AG08395 (cell line): ENCODE measurements around the gene PLLP.
A peak's percentile ranks its signal among the peaks of the same experiment; 100 is the strongest.

Experiments
- DNase-seq: peaks from one replicate; pipeline ENCODE4 v3.0.0; 2012; ENCODE audit warnings: mixed read lengths, low spot score

PLLP gene, protein sequence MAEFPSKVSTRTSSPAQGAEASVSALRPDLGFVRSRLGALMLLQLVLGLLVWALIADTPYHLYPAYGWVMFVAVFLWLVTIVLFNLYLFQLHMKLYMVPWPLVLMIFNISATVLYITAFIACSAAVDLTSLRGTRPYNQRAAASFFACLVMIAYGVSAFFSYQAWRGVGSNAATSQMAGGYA

DNA sequence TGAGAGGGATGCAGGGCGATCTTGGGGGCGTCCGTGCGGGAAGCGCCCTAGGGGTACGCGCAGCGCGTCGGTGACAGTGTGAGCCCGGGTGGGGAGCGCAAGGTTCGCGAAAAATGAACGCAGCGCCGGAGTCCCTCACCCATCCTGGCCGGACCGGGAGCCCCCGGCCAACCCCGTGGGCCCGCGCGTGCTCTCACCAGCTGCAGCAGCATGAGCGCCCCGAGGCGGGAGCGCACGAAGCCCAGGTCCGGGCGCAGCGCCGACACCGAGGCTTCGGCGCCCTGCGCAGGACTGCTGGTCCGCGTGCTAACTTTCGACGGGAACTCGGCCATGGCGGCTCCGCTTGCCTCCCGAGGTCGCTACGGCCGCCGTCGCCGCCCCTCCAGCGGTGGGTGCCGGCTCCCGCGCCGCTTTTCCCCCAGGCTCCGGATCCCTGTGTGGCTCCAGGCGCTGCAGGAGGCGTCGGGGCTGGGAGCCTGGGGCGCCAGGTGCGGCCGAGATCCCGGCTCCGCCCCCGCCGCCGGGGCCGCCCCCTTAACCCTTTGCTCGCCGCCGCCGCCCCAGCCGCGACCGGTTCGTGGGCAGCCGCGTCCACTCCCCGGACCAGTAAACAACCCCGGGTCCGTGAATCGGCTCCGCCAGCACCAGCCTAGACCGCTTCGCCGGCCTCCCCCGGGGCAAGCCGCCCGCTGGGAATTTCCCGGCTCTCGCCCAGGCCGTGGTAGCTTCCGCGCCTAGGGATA lies at the start of gene PLLP:
TSS of gene PLLP (minus strand) at position 464 of the 743 bp plus-strand sequence. CDS start at position 332, 132 bp downstream.
- peak; percentile 41 for DNase-seq

DNA sequence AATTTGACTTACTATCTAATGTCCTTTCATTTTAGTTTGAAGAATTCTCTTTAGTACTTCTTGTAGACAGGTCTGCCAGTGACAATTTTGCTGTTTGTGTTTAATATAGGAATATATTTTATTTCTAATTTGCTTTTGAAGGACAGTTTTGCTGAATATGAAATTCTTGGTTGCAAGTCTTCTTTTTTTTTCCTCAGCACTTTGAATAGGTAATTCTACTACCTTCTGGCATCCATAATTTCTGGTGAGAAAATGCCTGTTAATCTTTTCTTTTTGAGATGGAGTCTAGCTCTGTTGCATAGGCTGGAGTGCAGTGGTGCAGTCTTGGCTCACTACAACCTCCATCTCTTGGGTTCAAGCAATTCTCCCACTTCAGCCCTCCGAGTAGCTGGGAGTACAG lies 48.9 kb upstream of the PLLP start:
- DNase-seq, result no peak

DNA sequence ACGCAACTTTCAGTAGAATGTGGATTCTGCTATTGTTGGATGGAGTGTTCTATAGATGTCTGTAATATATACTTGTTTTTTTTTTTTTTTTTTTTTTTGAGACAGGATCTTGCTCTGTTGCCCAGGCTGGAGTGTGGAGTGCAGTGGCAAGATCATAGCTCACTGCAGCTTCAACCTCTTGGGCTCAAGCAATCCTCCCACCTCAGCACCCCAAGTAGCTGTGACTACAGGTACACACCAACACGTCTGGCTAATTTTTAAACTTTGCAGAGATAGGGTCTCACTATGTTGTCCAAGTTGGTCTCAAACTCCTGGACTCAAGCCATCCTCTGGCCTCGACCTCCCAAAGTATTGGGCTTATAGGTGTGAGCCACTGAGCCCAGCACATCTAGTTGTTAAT lies 46.9 kb upstream of the PLLP start:
- no peak for DNase-seq

DNA sequence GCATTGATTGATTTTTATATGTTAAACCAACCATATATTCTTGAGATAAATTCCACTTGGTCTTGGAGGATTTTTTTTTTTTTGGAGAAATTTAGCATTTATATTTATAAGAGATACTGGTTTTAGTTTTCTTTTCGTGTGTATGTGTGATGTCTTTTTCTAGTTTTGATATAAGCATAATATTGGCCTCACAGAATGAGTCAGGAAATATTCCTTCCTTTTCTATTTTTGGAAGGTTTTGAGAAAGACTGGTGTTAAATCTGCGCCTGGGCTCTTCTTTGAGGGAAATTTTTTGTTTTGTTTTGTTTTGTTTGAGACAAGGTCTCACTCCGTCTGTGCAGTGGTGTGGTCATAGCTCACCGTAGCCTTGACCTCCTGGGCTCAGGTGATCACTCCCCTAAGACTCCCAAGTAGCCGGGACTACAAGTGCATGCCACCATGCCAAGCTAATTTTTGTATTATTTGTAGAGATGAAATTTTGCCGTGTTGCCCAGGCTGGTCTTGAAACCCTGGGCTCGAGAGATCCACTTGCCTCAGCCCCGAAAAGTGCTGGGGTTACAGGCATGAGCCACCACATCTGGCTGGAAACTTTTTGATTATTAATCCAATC lies 45.4 kb upstream of the PLLP start:
- DNase-seq, result no peak

DNA sequence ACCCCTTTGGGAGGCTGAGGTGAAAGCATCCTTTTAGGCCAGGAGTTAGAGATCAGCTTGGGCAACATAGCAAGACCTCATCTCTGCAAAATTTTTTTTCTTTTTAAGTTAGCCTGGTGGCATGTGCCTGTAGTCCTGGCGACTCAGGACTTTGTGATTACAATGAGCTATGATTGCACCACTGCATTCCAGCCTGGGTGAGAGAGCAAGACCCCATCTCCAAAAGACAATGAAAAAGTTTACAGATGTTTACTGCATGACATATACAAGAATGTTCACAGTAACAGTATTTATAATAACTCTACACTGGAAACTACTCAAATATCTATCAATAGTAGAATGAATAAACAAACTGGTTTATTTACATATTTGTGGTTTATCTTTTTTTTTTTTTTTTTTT lies 41.0 kb upstream of the PLLP start:
- DNase-seq, result no peak

DNA sequence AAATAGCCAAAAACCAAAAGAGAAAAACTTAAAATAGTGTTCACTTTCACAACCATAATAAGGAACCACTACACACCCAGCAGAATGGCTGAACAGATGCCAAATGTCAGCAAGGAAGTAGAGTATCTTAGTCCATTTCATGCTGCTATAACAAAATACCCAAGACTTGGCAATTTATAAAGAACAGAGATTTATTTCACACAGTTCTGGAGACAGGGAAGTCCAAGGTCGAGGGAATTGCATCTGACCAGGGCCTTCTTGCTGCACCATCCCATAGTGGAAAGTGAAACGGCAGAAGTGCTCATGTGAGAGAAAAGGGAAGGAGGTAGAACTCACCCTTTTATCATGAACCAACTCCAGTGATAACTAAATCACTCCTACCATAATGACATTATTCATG lies 40.3 kb upstream of the PLLP start:
- DNase-seq, result no peak

DNA sequence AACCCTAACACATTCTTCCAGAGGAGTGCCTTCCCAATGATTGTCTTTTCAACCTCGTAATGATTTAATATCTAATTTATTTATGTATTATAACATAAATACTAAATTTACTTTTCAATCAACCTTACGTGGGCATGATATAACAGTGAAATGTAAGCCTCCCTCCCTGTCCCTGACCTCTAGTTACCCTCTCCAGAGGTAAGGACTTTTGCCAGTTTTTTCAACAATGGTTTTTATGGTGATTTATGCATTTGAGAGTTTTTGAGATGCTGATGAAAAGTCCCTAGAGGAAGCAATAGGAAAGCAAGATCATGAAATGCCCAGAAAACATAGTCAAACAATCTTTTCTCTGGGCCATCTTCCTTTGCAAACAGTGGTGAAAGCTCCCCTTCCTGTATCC lies 35.2 kb upstream of the PLLP start:
- DNase-seq, result no peak

DNA sequence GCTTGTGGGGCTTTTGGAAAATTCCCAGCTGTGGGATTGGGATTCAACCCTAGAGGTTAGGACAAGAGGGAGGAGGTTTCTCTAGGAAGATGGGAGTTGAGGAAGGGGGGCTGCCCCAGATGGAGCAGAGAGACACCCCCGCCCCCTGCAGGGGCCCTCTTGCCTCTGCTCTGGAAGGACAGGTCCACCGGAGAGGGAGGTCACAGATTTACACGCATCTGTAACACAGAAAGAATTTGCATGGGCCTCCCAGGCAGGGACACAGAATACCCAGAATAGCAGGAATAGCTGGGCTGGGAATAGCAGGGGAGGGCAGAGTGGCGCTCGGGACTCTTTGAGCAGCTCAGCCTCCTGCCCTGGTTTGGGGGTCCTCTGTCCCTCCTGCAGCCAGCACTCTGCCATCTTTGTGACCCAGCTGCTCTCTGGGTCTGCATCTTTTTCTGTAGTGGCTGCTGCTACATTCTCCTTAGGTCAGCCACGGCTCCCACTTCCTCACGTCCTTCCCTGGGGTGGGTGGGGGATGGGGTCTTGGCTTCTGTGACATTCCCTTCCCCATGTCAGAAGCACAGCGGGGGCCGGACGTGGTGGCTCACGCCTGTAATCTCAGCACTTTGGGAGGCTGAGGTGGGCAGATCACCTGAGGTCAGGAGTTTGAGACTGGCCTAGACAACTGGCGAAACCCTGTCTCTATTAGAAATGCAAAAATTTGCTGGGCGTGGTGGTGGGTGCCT lies 33.9 kb upstream of the PLLP start:
- DNase-seq, result peak; percentile 23

DNA sequence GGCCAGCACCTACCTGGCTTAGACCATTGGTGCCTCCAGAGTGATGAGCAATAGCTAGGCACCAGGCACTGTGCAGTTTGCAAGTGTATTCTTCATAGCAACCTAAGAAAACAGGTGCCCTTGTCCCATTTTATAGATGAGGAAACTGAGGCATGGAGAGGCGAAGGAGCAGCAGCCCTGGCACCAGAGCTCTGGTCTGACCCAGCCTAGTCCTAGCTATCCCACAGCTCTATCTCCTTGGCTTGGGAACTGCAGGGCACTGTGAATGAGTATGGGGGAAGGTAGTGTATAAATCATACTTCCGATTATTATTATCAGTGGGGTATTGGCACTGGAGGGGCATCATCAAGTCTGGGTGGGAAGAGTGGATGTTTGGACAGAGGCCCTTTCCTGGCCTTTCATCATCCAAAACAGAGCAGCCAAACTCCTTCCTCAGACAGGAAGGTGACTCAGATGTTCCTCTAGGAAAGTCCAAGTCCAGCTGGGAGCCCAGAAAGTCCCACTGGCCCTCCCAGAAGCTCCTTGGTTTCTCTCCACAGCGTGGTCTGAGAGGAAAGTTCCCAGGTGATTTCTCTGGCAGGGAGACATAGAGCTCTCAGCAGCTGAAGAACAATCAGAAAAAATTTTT lies 32.0 kb upstream of the PLLP start:
- peak; percentile 88 for DNase-seq

DNA sequence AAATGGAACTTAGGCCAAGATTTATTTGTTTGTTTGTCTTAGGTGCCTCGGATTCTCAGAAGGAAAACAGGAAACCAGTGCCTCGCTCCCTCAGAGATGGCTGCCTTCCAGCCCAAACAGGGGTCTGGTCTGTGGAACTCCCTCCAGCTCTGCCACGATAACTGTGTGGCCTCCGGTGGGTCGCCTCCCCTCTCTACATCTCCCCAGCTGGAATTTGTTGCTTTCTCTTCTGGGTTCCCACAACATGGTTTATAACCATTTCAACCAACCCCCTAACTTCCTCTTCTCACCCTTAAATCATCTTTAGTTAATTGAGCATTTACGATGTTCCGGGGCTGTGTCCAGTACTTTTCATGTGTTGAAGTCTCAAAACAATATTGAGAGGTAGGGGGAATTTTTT lies 30.9 kb upstream of the PLLP start:
- DNase-seq, result no peak

DNA sequence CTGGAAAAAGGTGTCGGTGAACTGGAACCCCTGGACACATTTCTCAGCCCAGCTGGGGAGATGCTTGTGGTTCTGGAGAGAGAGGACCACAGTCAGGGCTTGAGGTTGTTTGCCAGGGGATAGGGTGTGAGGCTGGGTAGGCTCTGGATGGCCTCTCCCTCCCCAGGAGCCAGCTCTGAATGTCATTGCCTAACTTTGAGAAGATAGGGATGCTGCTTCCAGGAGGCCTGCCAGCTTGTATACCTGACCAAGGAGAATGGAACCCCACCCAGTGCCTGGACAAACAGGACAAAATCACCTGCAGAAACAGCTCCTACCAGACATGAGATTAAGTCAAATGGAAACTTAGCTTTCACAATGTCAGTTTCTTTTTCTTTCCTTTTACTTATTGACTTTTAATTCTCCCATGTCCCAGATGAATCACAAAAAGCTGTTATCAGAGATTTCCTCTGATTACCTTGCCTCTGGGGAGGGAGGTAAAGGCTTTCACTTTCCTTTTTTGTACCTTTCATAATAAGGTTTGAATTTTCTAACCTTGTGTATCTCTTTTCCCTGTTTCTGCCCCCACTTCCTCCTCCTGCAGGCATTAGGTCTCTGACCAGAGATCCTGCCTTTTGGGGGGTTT lies 29.8 kb upstream of the PLLP start:
- DNase-seq, result no peak

DNA sequence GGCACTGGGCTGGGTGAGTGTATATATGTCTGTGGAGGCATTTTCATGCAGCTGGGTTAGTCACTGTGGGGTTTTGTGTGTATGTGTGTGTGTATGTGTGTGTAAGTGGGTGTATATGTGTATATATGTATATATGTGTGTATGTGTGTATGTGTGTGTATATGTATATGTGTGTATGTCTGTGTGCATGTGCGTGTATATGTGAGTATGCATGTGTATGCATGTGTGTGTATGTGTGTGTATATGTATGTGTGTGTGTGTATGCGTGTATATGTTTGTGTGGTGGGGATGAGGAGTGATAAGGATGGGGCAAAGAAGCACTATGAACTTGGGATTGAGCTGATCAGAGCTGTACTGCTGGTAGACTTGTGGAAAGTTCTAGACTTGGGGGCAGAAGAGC lies 29.0 kb upstream of the PLLP start:
- no peak for DNase-seq

DNA sequence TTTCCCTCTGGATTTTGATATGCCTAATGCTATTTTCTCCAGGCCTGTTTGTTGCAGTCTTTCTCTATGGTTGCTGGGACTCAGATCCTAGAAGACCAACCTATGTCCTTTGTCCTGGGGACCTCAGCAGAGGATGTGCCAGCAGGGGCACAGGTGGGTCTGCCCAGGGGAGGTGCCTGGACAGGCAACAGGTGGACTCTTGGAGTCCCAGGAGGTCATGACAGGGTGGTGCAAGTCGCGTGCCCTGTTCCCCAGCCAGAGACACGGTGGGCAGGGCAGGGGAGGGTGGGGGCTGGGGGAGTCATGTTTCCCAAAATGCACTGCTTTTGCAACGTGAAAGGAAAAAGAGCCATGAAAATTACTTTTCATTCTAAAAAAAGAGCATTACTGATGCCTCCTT lies 26.3 kb upstream of the PLLP start:
- DNase-seq, result no peak

DNA sequence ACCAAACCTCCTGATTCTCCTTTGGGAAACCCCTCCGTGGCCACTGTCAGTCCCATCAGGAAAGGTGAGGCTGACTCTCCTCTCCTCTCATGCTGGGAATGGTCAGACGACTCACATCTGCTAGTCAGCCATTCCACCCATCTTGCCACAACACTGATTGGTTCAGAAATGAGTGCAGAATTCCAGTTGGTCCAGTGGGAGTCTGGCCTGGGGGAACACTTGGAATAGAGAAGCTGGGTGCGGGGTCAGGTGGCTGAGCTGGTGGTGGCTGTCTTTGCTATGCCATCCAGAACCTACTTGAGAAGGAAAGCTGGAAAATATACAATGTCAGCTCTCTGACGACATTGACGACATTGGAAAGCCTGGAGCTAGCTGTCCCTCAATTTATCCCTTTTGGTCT lies 23.6 kb upstream of the PLLP start:
- no peak for DNase-seq

DNA sequence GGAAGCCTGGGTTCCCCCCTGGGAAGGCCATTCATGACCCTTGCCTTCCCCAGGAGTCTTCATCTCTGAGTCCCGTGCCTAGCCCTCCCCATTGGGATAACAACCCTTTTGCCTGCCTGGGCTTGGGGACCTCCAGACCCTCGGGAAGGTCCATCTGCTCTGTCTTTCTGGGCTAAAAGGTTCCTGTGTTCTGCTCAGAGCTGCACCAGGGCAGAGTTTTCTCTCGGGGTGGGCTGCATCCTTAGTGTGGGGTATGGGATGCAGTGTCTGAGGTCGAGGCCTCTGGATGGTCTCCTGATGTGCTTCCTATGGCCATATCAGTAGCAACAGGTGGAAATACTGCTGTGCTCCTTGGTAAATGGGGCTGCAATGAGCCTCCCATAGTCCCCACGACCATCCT lies 22.9 kb upstream of the PLLP start:
- no peak for DNase-seq

DNA sequence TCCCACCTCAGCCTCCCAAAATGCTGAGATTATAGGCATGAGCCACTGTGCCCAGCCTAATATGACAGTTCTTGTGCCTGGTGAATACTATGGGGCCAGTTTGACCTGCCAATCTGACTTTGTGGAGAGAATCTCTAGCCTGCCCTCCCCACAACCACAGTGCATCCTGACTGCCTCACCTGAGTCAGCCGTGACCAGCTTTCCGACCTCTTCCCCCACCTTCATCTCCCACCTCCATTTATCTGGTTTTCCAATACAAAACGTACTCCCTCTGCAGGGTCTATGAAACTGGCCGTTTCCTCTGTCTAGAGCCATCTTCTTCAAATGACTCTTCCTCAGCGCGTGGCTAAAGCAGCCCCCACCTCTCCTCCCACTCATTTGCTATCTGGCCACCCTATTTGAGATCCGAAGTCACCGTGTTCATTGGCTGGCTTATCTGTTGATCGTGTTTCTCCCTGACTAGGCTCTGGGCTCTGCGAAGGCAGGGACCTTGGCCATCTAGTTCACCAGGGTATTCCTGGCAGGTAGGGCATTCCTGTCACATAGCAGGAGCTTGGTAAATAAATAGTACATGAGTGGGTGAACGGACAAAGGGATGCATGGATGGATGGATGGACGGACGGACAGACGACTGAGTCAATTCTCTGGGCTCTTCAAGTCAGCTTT lies 22.3 kb upstream of the PLLP start:
- no peak for DNase-seq

DNA sequence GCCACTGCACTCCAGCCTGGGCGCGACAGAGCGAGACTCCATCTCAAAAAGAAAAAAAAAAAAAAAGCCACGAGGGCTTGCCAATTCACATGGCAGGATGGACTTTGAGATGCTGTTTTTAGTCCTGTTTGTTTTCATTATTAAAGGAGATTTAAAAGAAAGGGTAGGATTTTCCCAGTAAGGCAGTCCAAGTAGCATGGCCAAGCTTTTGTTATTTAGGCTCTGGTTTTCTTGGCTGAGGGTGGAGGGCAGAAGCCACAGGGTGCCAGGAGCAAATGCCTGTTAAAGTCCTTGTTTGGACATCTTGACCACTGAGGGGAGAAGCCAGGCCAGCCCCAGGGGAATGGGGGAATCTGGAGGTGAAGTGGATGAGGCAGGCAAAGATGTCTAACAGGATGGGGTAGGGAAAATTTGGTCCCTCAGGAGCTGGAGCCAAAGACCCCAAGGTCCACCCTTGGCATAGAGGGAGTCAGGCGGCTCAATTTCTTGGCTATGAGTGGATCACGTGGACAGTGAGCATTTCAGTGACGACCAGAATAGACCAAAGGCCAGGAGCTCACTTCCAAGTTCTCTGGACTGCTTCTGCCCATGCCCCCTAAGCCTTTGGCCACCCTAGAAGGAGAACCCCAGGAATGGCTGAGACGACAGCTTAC lies 20.8 kb upstream of the PLLP start:
- DNase-seq, result no peak

DNA sequence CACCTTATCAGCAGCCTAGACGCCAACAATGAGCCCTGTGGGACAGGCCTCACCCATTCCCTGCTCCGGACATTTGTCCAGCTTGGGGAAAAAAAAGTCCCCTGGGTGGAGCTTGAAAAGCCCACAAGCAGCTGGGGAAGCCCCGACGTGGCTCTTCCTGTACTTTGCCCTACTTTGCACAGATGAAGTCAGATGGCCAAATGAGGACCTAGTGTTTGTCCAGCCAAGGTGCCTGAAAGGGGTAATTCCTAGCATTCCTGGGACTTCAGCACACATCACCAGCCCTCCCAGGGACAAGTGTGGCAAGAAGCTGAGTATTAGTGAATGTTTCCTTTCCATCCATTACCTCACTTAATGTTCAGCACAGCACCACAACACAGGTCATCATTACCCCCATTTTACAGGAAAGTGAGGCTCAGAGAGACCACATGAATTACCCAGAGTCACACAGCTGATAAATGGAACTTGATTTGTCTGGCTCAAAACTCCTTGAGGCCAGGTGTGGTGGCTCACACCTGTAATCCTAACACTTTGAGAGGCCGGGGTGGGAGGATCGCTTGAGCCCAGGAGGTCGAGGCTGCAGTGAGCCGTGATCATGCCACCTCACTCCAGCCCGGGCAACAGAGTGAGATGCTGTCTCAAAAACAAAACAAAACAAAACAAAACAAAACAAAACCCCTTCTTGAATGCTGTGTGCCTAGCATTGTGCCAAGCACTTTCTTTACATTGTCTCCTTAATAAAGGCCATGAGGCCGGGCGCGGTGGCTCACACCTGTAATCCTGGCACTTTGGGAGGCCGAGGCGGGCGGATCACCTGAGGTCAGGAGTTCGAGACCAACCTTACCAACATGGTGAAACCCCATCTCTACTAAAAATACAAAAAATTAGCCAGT lies 19.9 kb upstream of the PLLP start:
- peak; percentile 29 for DNase-seq

DNA sequence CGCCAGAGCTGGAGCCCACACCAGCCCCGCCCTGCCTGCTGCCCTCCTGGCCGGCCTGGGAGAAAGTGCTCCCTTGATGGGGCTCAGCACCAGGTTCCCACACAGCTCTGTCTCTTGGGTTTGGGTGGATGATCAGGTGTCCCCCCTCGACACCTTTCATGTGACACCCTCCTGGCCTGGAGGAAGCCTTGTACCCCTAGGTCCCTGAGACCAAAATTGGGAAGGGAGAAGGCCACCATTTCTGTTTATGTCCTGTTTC lies 19.4 kb upstream of the PLLP start:
- no peak for DNase-seq
